Hematopoietic multipotent progenitor cell treated with erythropoietin and hydrocortisone succinate and interleukin-3 and kit ligand, for 6 days (in vitro differentiated cells): ENCODE data around the gene MAGEB5.
"Not testable (repeated sequence)": the region's sequence is repeated elsewhere in the genome, so short reads cannot be mapped to it uniquely, and the experiment has no call there.

Experiments used
- DNase-seq: peaks from one replicate; pipeline ENCODE4 v3.0.0-alpha.2; 2015

The MAGEB5 gene

GRCh38 chrX:26215869-26216268, at the start of gene MAGEB5:
Gene MAGEB5 (plus strand): TSS chrX:26216169. CDS start chrX:26217302, 1,133 bp downstream.
- DNase-seq: no peak

GRCh38 chrX:26192204-26192603, 23.8 kb upstream of the MAGEB5 start, which contains the start of gene MAGEB6:
Gene MAGEB6 (plus strand): TSS chrX:26192440. CDS start chrX:26193847, 1,407 bp downstream.
- DNase-seq: no peak

GRCh38 chrX:26203561-26203960, 12.4 kb upstream of the MAGEB5 start:
- DNase-seq: no peak

GRCh38 chrX:26204717-26205116, 11.3 kb upstream of the MAGEB5 start:
- not testable (repeated sequence) for DNase-seq

- no peak for DNase-seq
Measured at GRCh38 chrX:26208012-26208411, 8.0 kb upstream of the MAGEB5 start.

GRCh38 chrX:26219351-26219750, 3.4 kb downstream of the MAGEB5 start:
- DNase-seq: no peak

- no peak for DNase-seq
Measured at GRCh38 chrX:26234177-26234576, 18.2 kb downstream of the MAGEB5 start.

GRCh38 chrX:26253526-26253925, 37.6 kb downstream of the MAGEB5 start:
- DNase-seq: no peak

GRCh38 chrX:26254436-26254835, 38.5 kb downstream of the MAGEB5 start:
- DNase-seq: no peak

GRCh38 chrX:26262121-26262523, 46.2 kb downstream of the MAGEB5 start:
- DNase-seq: no peak
